ENCODE measurements around the gene JPH3.

The JPH3 gene

DNA sequence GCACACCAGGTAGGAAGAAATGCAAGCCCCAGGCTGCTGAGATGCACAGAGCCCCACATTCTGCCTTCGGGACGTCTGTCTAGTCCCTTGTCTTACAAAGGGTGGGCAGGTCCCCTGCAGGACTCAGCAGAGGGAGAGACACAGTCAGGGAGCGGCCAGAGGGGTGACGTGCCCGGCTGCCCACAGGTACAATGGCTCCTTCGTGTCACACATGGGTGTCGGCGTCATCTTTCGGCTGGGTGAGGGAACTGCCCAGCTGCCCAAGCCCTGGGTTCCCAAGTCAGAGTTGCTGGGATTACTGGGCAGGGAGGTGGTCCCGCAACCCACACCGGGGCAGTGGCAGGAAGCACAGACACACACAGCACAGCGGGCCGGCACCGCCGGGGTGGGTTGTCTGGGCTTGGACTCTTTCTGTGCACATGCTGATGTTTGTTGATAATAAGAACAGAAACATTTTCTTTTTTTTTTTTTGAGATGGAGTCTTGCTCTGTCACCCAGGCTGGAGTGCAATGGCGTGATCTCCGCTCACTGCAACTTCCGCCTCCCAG is 80.6 kb downstream of the JPH3 start:
- no peak for DNase-seq (ENCODE audit: low read depth)
- no peak overlapping the region for H3K4me3 ChIP-seq (replicated peaks; ENCODE audit: low read depth, low read length)
- TF ChIP-seq, protein P1, sequence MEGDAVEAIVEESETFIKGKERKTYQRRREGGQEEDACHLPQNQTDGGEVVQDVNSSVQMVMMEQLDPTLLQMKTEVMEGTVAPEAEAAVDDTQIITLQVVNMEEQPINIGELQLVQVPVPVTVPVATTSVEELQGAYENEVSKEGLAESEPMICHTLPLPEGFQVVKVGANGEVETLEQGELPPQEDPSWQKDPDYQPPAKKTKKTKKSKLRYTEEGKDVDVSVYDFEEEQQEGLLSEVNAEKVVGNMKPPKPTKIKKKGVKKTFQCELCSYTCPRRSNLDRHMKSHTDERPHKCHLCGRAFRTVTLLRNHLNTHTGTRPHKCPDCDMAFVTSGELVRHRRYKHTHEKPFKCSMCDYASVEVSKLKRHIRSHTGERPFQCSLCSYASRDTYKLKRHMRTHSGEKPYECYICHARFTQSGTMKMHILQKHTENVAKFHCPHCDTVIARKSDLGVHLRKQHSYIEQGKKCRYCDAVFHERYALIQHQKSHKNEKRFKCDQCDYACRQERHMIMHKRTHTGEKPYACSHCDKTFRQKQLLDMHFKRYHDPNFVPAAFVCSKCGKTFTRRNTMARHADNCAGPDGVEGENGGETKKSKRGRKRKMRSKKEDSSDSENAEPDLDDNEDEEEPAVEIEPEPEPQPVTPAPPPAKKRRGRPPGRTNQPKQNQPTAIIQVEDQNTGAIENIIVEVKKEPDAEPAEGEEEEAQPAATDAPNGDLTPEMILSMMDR (IDR thresholded peaks at IDR 0.05; ENCODE audit: low read length, missing control alignments): no peak

DNA sequence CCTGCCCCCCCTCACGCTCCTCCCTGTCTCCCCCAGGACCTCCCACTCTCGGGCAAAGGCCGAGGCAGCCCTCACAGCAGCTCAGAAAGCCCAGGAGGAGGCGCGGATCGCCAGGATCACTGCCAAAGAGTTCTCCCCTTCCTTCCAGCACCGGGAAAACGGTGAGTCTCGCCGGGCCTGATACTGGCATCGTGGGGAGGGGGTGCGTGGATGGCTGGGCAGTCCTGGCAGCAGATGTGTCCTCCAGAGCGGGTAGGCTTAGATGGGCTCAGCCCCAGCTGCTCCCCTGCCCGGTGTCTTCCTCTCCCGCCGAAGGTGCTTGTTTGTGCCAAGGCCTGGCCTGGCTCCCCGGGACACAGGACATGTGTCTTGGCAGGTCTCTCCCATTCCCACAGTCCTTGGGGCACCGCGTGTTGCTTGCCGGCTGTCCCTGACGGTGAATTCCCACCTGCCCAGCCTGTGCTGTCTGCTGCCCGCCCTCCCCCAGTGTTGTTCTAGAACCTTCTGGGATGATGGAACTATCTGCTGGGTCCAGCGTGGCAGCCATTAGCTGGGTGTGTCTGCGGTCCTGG is 81.9 kb downstream of the JPH3 start:
- TF ChIP-seq, protein P1 (IDR thresholded peaks at IDR 0.05; ENCODE audit: low read length, missing control alignments): no peak
- no peak for DNase-seq (ENCODE audit: low read depth)
- H3K4me3 ChIP-seq (replicated peaks; ENCODE audit: low read depth, low read length): no peak overlapping the region

DNA sequence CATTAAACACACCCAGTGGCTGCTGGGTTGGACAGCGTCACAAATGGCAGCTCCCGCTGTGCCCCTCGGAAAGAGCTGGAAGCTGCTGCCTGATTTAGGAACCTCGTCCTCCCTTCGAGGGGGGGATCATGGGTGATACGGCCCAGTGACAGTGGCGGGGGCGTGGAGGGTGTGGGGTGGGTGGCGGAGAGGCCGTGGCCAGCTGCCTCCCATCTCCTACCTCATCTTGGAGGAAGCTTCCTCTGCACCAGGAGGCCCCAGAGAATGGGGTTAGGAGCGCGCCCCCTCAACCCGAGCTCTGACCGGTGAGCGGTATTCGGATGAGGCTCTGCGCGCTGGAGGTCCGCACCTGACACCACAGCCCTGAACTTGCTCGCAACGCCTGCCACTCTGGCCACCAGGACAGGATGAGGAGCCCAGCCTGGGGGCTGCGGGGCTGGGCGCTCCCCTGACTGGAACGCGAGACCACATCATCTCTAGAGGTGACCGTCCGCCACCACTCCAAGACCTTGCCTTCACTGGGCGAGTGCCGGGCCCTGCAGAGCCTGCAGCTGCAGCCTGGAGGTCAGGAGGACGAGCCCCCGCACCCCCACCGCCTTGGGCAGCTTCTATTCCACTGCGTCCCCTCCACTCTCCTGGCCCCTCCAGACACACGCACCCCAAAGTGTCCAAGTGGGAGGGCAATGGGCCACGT is 82.5 kb downstream of the JPH3 start:
- no peak overlapping the region for H3K4me3 ChIP-seq (replicated peaks; ENCODE audit: low read depth, low read length)
- DNase-seq (ENCODE audit: low read depth): no peak
- TF ChIP-seq, protein P1 (IDR thresholded peaks at IDR 0.05; ENCODE audit: low read length, missing control alignments): no peak

DNA sequence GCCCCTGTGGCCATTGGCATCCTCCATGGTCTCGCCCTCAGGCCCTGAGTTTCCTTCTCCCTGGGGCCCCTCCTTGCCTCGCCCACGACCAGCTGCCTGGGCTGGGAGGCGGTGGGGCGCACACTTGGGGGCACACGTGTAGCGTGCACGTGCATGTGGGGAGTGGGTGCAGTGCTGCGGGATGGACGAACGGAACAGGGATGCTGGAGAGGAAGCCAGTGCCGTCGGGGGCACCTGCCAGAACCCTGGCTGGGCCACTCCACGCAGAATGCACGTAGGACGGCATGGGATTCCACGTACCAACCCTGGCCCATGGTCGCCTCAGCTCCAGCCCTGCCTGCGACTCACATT is 83.1 kb downstream of the JPH3 start:
- H3K4me3 ChIP-seq (replicated peaks; ENCODE audit: low read depth, low read length): no peak overlapping the region
- DNase-seq (ENCODE audit: low read depth): no peak
- TF ChIP-seq, protein P1 (IDR thresholded peaks at IDR 0.05; ENCODE audit: low read length, missing control alignments): no peak

DNA sequence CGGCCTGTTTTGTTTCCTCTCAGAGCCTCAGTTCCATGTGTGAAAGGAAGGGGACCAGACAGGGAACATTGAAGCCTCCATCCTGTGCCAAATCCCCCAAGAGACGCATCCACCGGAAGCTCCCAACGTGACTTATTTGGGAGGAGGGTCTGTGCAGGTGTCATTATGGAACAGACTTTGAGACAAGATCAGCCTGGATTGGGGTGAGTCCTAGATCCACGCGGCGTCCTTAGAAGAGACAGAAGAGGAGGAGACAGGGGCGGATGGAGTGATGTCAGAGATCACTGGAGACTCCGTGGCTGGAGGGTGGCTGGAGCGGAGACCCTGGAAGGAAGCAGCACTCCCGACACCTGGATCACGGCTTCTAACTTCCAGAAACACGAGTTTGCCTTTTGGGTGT is 83.5 kb downstream of the JPH3 start:
- TF ChIP-seq, protein P1 (IDR thresholded peaks at IDR 0.05; ENCODE audit: low read length, missing control alignments): no peak
- no peak overlapping the region for H3K4me3 ChIP-seq (replicated peaks; ENCODE audit: low read depth, low read length)
- DNase-seq (ENCODE audit: low read depth): no peak

DNA sequence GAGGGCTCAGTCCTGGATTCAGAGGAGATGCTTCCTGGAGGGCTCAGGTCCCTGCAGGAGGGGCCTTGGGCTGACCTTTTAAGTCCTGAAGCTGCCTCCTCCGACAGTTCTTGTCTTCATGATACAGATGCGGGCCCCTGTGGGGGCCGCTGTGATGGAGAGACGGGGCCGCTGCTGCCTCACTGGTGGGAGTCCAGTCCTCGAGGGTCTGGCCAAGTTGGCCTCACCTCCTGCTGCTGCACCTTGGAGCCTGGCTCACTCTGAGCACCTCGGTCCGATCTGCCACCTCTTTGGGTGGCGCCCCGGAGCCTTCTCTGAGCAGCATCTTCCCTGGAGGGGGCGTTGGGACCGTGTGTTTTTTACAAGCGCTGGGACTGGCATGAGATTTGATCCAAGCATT is 84.4 kb downstream of the JPH3 start:
- no peak overlapping the region for H3K4me3 ChIP-seq (replicated peaks; ENCODE audit: low read depth, low read length)
- TF ChIP-seq, protein P1 (IDR thresholded peaks at IDR 0.05; ENCODE audit: low read length, missing control alignments): no peak
- no peak for DNase-seq (ENCODE audit: low read depth)

All from fibroblast of pulmonary artery (primary cell).